Left lobe of liver (tissue), 2 donors: Measurements from ENCODE around the gene STK32C. TPM values are rescaled to one million over a fixed set of nuclear protein-coding genes. Genes with fewer than 3 reads are reported as not detected.
"Not testable (repeated sequence)": the region's sequence is repeated elsewhere in the genome, so short reads cannot be mapped to it uniquely, and the experiment has no call there.

ENCODE experiments used
- ATAC-seq: fragments of 200-7000 bp; cut with Tn5 transposase; one replicate; pipeline ENCODE4 v1.9.1; 2020; ENCODE audit warnings: mild to moderate bottlenecking, moderate library complexity
- DNase-seq: peaks from one replicate; pipeline ENCODE4 v3.0.0-alpha.2; 2020; ENCODE audit warnings: low spot score
- total RNA-seq: library from RNA; stranded (reverse); gene quantifications from one replicate; pipeline ENCODE4 v1.2.1, GENCODE V29; 2021
- donor health status: DM: no; HTN: no; CAD: no; lungs with moderate emphysema.
- donor health status: DM: no; HTN: yes; CAD: no.

STK32C gene
- total RNA-seq, 1 donor from 2014 or later, result 3.3 TPM

GRCh38 chr10:132270256-132270655, 37.5 kb downstream of the STK32C start:
- DNase-seq, result no peak
- ATAC-seq, result no peak

DNA sequence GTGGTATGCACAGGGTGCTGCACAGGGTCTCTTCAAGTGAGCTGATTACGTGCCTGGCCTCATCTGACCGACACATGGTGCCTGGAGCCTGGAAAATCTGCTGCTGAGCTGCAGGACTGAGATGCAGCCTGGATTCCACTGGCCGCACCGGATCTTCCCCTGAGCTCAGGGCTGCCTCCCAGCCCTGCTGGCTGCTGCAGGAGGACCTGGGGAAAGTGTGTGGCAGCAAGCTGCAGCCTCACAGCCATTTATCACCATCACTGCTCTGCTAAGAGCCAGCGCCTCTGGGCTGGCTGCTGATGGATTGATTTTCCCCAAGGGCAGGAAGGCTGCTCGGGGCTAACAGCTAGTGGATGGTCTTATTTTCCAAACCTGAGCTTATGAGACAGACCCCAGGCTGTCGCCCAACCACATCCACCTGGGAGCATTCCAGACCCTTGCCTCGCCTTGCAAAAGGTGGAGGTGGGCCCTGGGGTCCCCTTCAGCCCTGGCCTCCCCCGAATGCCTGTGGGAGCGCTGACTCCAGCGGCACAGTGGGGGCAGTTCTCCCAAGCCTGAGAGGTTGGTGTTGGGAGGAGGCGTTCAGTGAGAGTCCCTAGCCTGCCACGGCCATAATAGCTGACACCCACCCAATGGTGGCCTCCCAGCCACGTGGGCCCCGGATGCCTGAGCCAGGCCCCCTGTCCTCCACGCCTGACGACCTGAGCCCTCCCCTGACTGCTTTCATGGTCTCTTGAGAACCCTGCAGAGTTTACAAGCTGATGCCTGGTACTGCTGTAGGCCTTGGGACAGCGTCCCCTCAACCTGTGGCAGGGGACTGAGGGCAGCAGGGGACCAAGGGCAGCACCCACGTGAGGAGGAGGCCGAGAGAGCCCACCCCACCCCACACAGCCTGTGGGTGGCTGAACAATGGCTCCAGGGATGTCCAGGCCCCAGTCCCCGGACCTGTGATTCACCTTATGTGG, 38.2 kb downstream of the STK32C start:
- no peak for DNase-seq

GRCh38 chr10:132267916-132268315, 39.8 kb downstream of the STK32C start:
- not testable (repeated sequence) for DNase-seq, ATAC-seq

More for the DNA sequence above, 38.2 kb downstream of the STK32C start:
- ATAC-seq, result no peak

DNA sequence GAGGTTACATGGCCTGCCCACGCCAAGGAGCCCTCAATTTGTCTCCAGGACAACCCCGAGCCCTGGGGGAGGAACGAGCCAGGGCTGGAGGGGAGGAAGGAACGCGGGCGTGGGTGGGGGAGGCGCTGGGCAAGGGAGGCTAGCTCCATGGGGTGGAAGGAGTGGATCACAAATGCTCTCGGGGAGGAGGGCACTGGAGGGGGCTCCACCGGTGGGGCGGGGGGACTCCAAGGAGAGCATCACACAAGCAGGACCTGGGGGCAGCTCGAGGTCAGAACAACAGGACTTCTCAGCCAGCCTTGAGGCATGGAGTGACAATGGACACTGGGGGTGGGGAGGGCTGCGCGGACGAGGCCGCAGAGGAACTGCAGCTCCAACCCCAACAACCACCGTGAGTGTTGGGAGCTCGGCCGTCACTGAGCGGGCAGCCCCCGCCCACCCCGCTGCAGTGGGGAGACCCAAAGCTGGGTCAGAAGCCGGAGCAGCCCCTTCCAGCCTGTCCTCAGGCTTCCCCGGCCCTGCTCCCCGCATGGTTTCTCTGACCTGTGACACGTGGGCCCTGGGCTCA, 41.1 kb downstream of the STK32C start:
- ATAC-seq (no peak), DNase-seq (no peak)

GRCh38 chr10:132265890-132266496, 41.8 kb downstream of the STK32C start:
- DNase-seq (no peak), ATAC-seq (no peak)

DNA sequence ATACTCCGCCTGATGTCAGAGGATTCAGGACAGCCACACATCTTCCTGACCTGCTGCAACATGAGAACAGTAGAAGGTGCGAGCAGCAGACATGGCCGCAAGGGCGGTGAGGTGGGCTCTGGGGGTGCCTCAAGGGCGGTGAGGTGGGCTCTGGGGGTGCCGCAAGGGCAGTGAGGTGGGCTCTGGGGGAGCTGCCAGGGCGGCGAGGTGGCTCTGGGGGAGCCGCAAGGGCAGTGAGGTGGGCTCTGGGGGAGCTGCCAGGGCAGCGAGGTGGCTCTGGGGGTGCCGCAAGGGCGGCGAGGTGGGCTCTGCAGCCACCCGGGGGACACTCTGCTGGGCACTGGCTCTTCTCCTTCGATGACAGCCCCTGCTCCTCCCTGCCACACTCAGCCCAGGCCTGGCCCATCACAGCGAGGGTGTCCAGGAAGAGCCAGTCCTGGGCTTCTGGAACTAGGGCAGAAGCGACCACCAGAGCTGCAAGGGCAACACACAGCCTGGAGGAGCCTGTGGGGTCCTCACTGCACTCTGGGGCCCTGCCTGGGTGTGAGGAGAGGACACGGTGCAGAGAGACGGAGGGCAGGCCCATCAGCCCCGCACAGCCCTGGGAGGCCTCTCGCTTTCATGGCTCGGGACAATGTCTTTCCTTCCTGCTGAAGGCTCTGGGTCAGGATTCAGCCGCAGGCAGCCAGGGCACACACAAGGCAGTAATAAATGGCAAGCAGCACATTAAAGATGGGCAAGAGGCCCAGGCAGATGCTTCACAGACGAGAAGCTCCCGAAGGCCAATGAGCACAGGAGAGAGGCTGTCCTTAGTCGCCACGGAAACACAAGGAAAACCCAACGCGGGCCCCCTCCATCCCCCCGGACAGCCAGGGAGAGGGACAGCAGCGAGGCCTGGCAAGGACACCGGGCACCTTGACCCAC, 42.5 kb downstream of the STK32C start:
- ATAC-seq, result no peak

GRCh38 chr10:132264306-132264950, 43.3 kb downstream of the STK32C start:
- ATAC-seq (no peak), DNase-seq (no peak)

More for the DNA sequence above, 42.5 kb downstream of the STK32C start:
- DNase-seq, result no peak

DNA sequence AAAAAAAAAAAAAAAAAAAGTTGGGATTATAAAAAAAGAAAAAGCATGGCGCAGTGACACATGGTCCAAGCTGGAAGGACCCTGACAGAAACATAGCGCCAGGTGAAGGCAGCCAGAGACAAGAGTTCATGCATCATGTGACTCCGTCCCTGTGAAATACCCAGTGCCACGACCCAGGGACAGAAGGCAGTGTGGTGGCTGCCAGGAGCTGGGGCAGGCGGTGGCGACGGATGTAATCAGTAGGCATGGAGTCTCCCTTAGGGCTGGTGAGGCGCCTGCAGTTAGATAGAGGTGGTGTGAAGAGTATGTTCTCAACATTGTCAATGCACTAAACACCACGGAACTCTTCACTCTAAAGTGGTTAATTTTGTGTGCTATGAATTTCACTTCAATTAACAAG, 43.9 kb downstream of the STK32C start:
- ATAC-seq (no peak), DNase-seq (no peak)

- ATAC-seq (no peak), DNase-seq (no peak)
These were observed 47.9 kb downstream of the STK32C start for GRCh38 chr10:132259702-132260482.

DNA sequence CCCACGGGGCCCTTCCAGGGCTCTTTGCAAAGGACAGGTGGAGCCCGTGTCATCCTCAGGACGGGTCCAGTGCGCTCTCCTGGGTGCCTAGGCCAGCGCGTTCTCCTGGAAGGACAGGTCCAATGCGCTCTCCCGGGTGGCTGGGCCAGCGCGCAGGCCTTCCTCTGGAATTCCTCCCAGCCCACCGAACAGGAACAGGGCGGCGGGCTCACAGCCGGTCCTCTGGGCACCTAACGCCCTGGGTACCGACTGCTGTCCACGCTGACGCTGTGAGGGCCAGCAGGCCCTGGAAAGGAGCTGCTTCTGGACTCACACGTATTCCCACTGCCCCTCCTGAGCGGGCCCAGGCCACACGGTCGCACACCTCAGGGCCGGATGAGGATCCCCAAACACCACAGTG, 49.3 kb downstream of the STK32C start:
- ATAC-seq (no peak), DNase-seq (no peak)

DNA sequence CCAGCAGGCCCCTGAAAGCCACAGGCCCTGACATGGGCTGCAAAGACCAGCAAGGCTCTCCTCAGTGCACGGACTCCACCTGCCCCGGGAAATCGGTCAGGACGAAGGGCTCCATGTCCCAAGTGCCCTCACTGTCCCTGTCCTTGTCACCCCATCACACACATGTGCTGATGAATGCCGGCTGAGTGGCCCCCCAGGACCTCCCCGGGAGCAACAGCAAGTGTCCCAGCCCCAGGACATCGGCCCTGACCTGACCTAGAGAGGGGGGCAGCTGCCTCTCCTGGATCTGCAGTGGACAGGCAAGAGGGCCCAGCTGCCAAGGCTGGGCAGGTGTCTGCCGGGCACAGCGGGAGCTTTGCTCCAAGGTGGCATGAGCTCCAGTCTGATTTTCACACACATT, 49.8 kb downstream of the STK32C start:
- DNase-seq, result no peak
- ATAC-seq, result no peak

- ATAC-seq (no peak), DNase-seq (no peak)
These were observed 50.5 kb downstream of the STK32C start for GRCh38 chr10:132257271-132257670.

- DNase-seq (no peak), ATAC-seq (no peak)
These were observed 50.9 kb downstream of the STK32C start for GRCh38 chr10:132256866-132257265.

GRCh38 chr10:132255489-132256344, 52.0 kb downstream of the STK32C start:
- ATAC-seq, result no peak
- no peak for DNase-seq

DNA sequence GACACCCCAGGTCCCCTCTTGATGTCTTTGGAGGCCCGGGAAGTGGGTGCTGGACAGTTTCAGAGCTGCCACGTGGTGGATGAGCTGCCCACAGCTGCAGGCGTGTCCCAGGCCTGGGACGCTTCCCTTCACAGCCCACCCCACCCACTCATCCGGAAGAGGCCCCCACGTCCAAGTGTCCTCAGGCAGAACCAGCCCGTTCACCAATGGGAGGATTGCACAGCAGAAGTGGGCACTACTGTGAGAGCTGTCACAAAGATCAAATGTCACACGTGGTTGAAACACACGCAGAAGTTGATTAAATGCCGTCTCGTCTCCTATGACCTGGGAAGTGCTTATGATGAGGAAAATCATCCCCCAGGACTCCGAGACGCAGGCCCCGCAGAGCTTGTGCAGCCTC, 52.9 kb downstream of the STK32C start:
- ATAC-seq (no peak), DNase-seq (no peak)

DNA sequence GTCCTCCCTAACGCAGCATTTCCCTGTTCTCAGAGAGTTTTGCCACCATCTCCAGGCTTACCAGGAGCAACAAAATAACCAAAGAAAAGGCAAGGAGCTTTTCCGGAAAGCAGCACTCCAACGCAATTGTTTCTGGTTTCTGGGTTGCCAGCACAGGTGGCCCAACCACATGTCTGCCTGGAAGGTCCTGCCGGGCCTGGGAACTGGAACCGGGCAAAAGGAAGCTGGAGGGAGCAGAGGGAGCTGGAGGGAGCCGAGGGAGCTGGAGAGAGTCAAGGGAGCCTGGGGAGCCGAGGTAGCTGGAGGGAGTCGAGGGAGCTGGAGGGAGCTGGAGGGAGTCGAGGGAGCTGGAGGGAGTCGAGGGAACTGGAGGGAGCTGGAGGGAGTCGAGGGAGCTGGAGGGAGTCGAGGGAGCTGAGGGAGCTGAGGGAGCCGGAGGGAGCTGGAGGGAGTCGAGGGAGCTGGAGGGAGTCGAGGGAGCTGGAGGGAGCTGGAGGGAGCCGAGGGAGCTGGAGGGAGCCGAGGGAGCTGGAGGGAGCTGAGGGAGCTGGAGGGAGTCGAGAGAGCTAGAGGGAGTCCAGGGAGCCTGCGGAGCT, 54.6 kb downstream of the STK32C start:
- ATAC-seq, result no peak
- no peak for DNase-seq

- DNase-seq (no peak), ATAC-seq (no peak)
These were observed 55.3 kb downstream of the STK32C start for GRCh38 chr10:132252412-132252811.

DNA sequence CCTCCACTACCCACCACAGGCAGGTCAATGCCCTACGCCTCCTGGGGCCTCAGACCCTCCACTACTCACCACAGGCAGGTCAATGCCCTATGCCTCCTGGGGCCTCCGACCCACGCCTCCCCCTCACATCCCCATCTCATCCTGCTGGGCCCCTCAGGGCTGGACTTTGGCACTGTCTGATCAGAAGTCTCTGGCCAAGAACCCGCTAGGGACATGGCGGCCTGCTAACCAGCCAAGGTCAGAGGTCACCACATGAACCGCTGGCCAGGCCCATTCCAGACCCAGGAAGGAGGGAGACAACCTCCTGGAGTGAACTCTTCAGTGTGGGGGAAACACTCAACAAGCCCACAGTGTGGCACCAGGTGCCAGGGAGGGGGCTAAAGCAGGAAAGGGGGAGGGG, 55.8 kb downstream of the STK32C start:
- DNase-seq (no peak), ATAC-seq (no peak)
